ENCODE measurements around the gene EPB41L3.

The EPB41L3 gene

GRCh38 chr18:5395860-5396448 is 147.8 kb downstream of the EPB41L3 start:
- H3K4me3 ChIP-seq (replicated peaks; ENCODE audit: low read depth, low read length), result no peak overlapping the region
- TF ChIP-seq, protein P1, sequence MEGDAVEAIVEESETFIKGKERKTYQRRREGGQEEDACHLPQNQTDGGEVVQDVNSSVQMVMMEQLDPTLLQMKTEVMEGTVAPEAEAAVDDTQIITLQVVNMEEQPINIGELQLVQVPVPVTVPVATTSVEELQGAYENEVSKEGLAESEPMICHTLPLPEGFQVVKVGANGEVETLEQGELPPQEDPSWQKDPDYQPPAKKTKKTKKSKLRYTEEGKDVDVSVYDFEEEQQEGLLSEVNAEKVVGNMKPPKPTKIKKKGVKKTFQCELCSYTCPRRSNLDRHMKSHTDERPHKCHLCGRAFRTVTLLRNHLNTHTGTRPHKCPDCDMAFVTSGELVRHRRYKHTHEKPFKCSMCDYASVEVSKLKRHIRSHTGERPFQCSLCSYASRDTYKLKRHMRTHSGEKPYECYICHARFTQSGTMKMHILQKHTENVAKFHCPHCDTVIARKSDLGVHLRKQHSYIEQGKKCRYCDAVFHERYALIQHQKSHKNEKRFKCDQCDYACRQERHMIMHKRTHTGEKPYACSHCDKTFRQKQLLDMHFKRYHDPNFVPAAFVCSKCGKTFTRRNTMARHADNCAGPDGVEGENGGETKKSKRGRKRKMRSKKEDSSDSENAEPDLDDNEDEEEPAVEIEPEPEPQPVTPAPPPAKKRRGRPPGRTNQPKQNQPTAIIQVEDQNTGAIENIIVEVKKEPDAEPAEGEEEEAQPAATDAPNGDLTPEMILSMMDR (IDR thresholded peaks at IDR 0.05; ENCODE audit: low read depth, low read length, missing control alignments), result no peak
- DNase-seq (ENCODE audit: extremely low read depth, low read depth), result no peak

- TF ChIP-seq, protein P1 (IDR thresholded peaks at IDR 0.05; ENCODE audit: low read depth, low read length, missing control alignments), result no peak
- DNase-seq (ENCODE audit: extremely low read depth, low read depth), result no peak
- H3K4me3 ChIP-seq (replicated peaks; ENCODE audit: low read depth, low read length), result no peak overlapping the region
Measured at GRCh38 chr18:5393779-5394178, 150.0 kb downstream of the EPB41L3 start.

DNA sequence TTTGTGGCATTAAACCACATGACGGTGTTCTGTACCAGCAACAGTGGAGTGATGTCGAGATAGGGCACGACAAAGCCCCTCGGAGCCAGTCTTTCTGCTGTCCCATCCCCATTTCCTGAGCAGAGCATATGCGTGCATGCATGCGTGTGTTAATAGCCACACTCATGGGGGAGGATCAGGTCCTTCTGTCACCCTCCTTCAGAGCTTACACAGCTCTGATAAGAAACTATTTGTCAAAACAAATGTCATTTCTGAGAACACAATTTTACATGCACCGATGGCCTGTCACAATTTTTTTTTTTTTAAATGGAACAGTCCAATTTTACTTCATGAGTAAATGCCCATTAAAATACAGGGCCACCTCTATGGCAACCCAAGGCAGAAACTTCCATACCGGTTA is 152.4 kb downstream of the EPB41L3 start:
- no peak for DNase-seq (ENCODE audit: extremely low read depth, low read depth)
- TF ChIP-seq, protein P1 (IDR thresholded peaks at IDR 0.05; ENCODE audit: low read depth, low read length, missing control alignments), result no peak
- H3K4me3 ChIP-seq (replicated peaks; ENCODE audit: low read depth, low read length), result no peak overlapping the region

DNA sequence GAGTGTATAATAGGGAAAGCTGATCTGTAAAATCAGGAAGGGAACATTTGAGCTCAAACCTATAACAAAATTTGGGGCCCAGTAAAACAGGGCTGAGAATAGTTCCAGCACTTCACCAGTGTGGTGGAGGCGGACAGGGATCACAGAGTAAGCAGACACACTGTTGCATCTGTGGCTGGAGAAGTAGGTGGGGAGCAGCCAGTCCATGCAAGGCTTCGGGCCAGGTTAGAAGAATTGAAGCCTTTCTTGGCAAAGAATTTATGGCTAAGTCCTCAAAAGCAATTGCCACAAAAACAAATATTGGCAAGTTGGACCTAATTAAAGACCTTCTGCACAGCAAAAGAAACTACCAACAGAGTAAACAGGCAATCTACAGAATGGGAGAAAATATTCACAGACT is 154.4 kb downstream of the EPB41L3 start:
- no peak overlapping the region for H3K4me3 ChIP-seq (replicated peaks; ENCODE audit: low read depth, low read length)

GRCh38 chr18:5388896-5389295 is 154.9 kb downstream of the EPB41L3 start:
- TF ChIP-seq, protein P1 (IDR thresholded peaks at IDR 0.05; ENCODE audit: low read depth, low read length, missing control alignments), result no peak
- no peak overlapping the region for H3K4me3 ChIP-seq (replicated peaks; ENCODE audit: low read depth, low read length)
- no peak for DNase-seq (ENCODE audit: extremely low read depth, low read depth)

More for the DNA sequence above, 154.4 kb downstream of the EPB41L3 start:
- no peak for DNase-seq (ENCODE audit: extremely low read depth, low read depth)
- TF ChIP-seq, protein P1 (IDR thresholded peaks at IDR 0.05; ENCODE audit: low read depth, low read length, missing control alignments), result no peak

DNA sequence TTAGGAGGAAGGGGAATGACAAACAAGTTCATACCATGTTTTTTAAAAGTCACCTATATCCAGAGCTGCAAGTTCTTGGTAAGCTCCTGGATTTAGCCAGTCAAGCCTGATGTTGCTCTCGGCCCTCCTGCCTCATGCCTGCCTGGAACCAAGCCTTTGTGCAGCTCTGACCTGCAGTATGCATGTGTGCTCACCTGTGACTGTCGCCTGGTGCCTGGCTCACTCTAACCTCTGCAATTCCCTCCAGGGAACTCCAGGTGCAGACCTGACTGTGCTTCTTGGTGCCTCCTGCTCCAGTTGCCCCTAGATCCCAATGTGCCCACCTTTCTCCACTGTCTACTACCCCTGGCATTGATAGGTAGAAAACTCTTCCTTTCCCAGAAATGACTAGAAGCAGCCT is 163.2 kb downstream of the EPB41L3 start:
- no peak overlapping the region for H3K4me3 ChIP-seq (replicated peaks; ENCODE audit: low read depth, low read length)
- DNase-seq (ENCODE audit: extremely low read depth, low read depth), result no peak
- TF ChIP-seq, protein P1 (IDR thresholded peaks at IDR 0.05; ENCODE audit: low read depth, low read length, missing control alignments), result no peak

- TF ChIP-seq, protein P1 (IDR thresholded peaks at IDR 0.05; ENCODE audit: low read depth, low read length, missing control alignments), result no peak
- no peak for DNase-seq (ENCODE audit: extremely low read depth, low read depth)
- H3K4me3 ChIP-seq (replicated peaks; ENCODE audit: low read depth, low read length), result no peak overlapping the region
Measured at GRCh38 chr18:5376986-5377385, 166.8 kb downstream of the EPB41L3 start.

Data from HFF-Myc (cell line).